IMR-90 (cell line): ENCODE results near the gene PHF5A. TPM values are rescaled to one million over a fixed set of nuclear protein-coding genes. Genes with fewer than 3 reads are reported as not detected.
A peak's percentile ranks its signal among the peaks of the same experiment; 100 is the strongest.

Source experiments
- ATAC-seq: fragments of 200-7000 bp; cut with Tn5 transposase; 2 replicates; pipeline ENCODE4 v1.9.1; 2020; ENCODE audit warnings: low read depth, mild to moderate bottlenecking, moderate library complexity
- BruUV-seq: library from RNA; stranded (reverse); fragments of 400-500 nt; replicated peaks from 2 replicates; lab custom pipeline; 2021; lab: Mats Ljungman, UMichigan
- CTCF ChIA-PET: fragments of 300-600 bp; formaldehyde crosslinking; extraction: SDS; loops from one replicate; lab custom pipeline; 2021; ENCODE audit warnings: antibody characterized with exemption; lab: Yijun Ruan, JAX
- POLR2A ChIA-PET: fragments of 300-600 bp; sonication (Branson Sonifier 250); formaldehyde crosslinking; loops from one replicate; lab custom pipeline; 2022; ENCODE audit warnings: antibody characterized with exemption; ENCODE audit not compliant: unreplicated experiment; lab: Charles Lee
- DNase-seq: peaks from one replicate; pipeline ENCODE4 v3.0.0; 2013
- H2AFZ ChIP-seq: replicated peaks from 2 replicates; pipeline ENCODE3; 2013; ENCODE audit warnings: low read length, mild to moderate bottlenecking; ENCODE audit not compliant: poor library complexity
- H2AK5ac ChIP-seq: 2 replicates; pipeline ENCODE4 v1.6.1; 2013; ENCODE audit warnings: low read depth, low read length, inconsistent platforms
- H2AK9ac ChIP-seq: replicated peaks from 2 replicates; pipeline ENCODE3; 2013; ENCODE audit warnings: mild to moderate bottlenecking, low read depth, low read length, moderate library complexity; ENCODE audit not compliant: poor library complexity
- H2BK120ac ChIP-seq: 2 replicates; pipeline ENCODE4 v1.6.1; 2013; ENCODE audit warnings: low read depth, low read length, inconsistent platforms
- H2BK15ac ChIP-seq: 3 replicates; pipeline ENCODE4 v1.6.1; 2013; ENCODE audit warnings: low read depth, low read length, inconsistent platforms
- H2BK20ac ChIP-seq: 2 replicates; pipeline ENCODE4 v1.6.1; 2013; ENCODE audit warnings: low read depth, mild to moderate bottlenecking, inconsistent platforms, low read length, moderate library complexity
- H2BK5ac ChIP-seq: 2 replicates; pipeline ENCODE4 v1.6.1; 2013; ENCODE audit warnings: mild to moderate bottlenecking, low read depth, low read length, inconsistent platforms; ENCODE audit not compliant: poor library complexity, severe bottlenecking
- H3K14ac ChIP-seq: replicated peaks from 2 replicates; pipeline ENCODE4 v1.6.1; 2013; ENCODE audit warnings: low read depth, low read length, inconsistent platforms
- H3K18ac ChIP-seq: 2 replicates; pipeline ENCODE4 v1.6.1; 2013; ENCODE audit warnings: low read depth, low read length, control low read depth
- H3K23ac ChIP-seq: 2 replicates; pipeline ENCODE4 v1.6.1; 2013; ENCODE audit warnings: low read depth, low read length, inconsistent platforms
- H3K27ac ChIP-seq: 2 replicates; pipeline ENCODE4 v1.5.1; 2013; ENCODE audit warnings: mild to moderate bottlenecking, control low read depth, low read length; ENCODE audit not compliant: insufficient read depth
- H3K27me3 ChIP-seq: 2 replicates; pipeline ENCODE4 v1.6.1; 2013; ENCODE audit warnings: low read length; ENCODE audit not compliant: control insufficient read depth, insufficient read depth
- H3K36me3 ChIP-seq: 2 replicates; pipeline ENCODE4 v1.6.1; 2013; ENCODE audit warnings: low read length, mixed read lengths; ENCODE audit not compliant: control insufficient read depth, insufficient read depth
- H3K4ac ChIP-seq: 2 replicates; pipeline ENCODE4 v1.6.1; 2013; ENCODE audit warnings: low read depth, low read length, inconsistent platforms
- H3K4me1 ChIP-seq: 2 replicates; pipeline ENCODE4 v1.6.1; 2013; ENCODE audit warnings: low read length, mixed read lengths; ENCODE audit not compliant: control insufficient read depth, insufficient read depth
- H3K4me2 ChIP-seq: 2 replicates; pipeline ENCODE4 v1.6.1; 2013; ENCODE audit warnings: low read depth, mild to moderate bottlenecking, control low read depth, low read length, moderate library complexity
- H3K4me3 ChIP-seq: 2 replicates; pipeline ENCODE4 v1.5.1; 2013; ENCODE audit warnings: low read depth, mild to moderate bottlenecking, control low read depth, low read length, moderate library complexity; ENCODE audit not compliant: insufficient read depth
- H3K56ac ChIP-seq: 2 replicates; pipeline ENCODE4 v1.6.1; 2013; ENCODE audit warnings: low read length, inconsistent platforms; ENCODE audit not compliant: insufficient read depth; ENCODE audit errors: extremely low read depth
- H3K79me1 ChIP-seq, 2 experiments: 2 replicates each; pipeline ENCODE4 v1.6.1; 2013; ENCODE audit warnings: low read length in 2 of 2, inconsistent platforms in 1 of 2, low read depth in 1 of 2
- H3K9ac ChIP-seq: 2 replicates; pipeline ENCODE4 v1.6.1; 2013; ENCODE audit warnings: low read depth, low read length, control low read depth
- H3K9me1 ChIP-seq: 2 replicates; pipeline ENCODE4 v1.6.1; 2013; ENCODE audit warnings: low read length, inconsistent platforms; ENCODE audit not compliant: insufficient read depth
- H3K9me3 ChIP-seq: 2 replicates; pipeline ENCODE4 v1.6.1; 2013; ENCODE audit warnings: low read length; ENCODE audit not compliant: control insufficient read depth, insufficient read depth
- H4K20me1 ChIP-seq: 2 replicates; pipeline ENCODE4 v1.6.1; 2013; ENCODE audit warnings: low read length, inconsistent platforms; ENCODE audit not compliant: insufficient read depth
- H4K5ac ChIP-seq: 2 replicates; pipeline ENCODE4 v1.6.1; 2013; ENCODE audit warnings: mild to moderate bottlenecking, low read depth, low read length, control low read depth
- H4K8ac ChIP-seq, 2 experiments: 2 replicates each; pipeline ENCODE4 v1.6.1; 2013; ENCODE audit warnings: low read depth in 2 of 2, low read length in 2 of 2, control low read depth in 1 of 2, inconsistent platforms in 1 of 2
- H4K91ac ChIP-seq: 2 replicates; pipeline ENCODE4 v1.6.1; 2013; ENCODE audit warnings: low read depth, low read length, inconsistent platforms; ENCODE audit not compliant: insufficient read depth
- FOS ChIP-seq: fragments of 150-350 bp; IDR thresholded peaks from 2 replicates; pipeline ENCODE4 v1.6.1; 2016; ENCODE audit warnings: low read depth, low read length
- MAZ ChIP-seq: IDR thresholded peaks from 2 replicates; pipeline ENCODE4 v1.6.1; 2012; ENCODE audit warnings: low read depth, mild to moderate bottlenecking, low read length, improper control_type of control experiment, moderate library complexity, borderline replicate concordance
- RFX5 ChIP-seq: IDR thresholded peaks from 2 replicates; pipeline ENCODE4 v1.8.0; 2012; ENCODE audit warnings: low read depth, mild to moderate bottlenecking, low read length, moderate library complexity
- WGBS, 2 experiments: methylation state at CpG; one replicate each; pipeline versions ENCODE4 v1.1.5 to v1.1.7; 2013; ENCODE audit warnings: missing lambda C conversion rate in 2 of 2; ENCODE audit not compliant: insufficient read length in 1 of 2; ENCODE audit errors: extremely low coverage in 2 of 2; 5-methylcytosine and 5-hydroxymethylcytosine counted together
- dilution Hi-C: fragments of 300-500 bp; cut with HindIII; formaldehyde crosslinking; loops from one replicate; pipeline ENCODE4 v1.14.3; 2018; ENCODE audit warnings: low sequenced_read_pairs; ENCODE audit not compliant: unreplicated experiment
- in situ Hi-C: fragments of 300-500 bp; cut with MboI; formaldehyde crosslinking; loops from 3 replicates; pipeline ENCODE4 v1.14.3; 2019; ENCODE audit warnings: low sequenced_read_pairs, inconsistent platforms, mixed read lengths
- intact Hi-C: fragments of 100-400 bp; cut with micrococcal nuclease; formaldehyde crosslinking; loops from 2 replicates; pipeline ENCODE4 v1.10.0; 2022
- polyA plus RNA-seq, 3 experiments: library from polyadenylated mRNA; depleted of rRNA; stranded (reverse); fragments of >200 nt; gene quantifications; 2 replicates each; pipeline ENCODE4 v1.2.3, GENCODE V29; 2012; ENCODE audit warnings: low replicate concordance in 1 of 3
- total RNA-seq: library from RNA; depleted of rRNA; stranded (reverse); fragments of >200 nt; gene quantifications from 2 replicates; pipeline ENCODE4 v1.2.3, GENCODE V29; 2012

Gene PHF5A
- total and polyA plus RNA-seq, 2 of the 4 experiments (the other 2 are of a cell fraction) = 50.9 to 54.9 TPM

DNA sequence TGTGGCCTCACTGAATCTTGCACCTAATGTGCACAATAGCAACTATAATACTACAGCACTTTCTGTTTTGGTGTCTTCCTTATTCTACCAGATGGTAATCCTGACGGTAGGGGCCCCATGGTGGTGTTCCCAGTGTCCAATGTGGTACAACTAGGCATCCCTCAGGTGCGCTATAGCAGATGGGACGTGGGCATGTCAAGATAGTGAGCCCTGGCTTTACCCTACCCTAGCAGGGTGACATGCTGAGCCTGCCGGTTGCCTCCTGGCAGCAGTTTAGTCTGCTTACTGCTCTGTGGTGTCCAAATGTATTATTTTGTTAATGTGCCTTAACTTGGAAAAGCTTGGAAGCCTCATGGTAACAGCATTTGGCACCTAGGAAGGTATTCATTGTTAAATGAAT is 19.6 kb upstream of the PHF5A start:
- no peak overlapping the region for H3K4ac ChIP-seq
- peak overlapping the region; percentile 43; the same call in 1 of the 2 replicates for H2AK5ac ChIP-seq
- intact Hi-C loops = no loop called here
- no peak overlapping the region for H3K56ac ChIP-seq
- H2BK120ac ChIP-seq = no peak overlapping the region
- H2BK15ac ChIP-seq = no peak overlapping the region
- H4K5ac ChIP-seq = no peak overlapping the region
- no peak overlapping the region for H3K4me3 ChIP-seq
- no peaks in the 10 kb centered on the region for H3K9me3 ChIP-seq
- no peak overlapping the region for H4K91ac ChIP-seq
- no peak overlapping the region for H3K23ac ChIP-seq
- H3K79me1 ChIP-seq = peaks cover 29 to 82% of the 10 kb centered on the region in 2 experiments
- no peak overlapping the region for H3K4me2 ChIP-seq
- no peaks in the 10 kb centered on the region; the same call in 1 of the 2 replicates for H3K36me3 ChIP-seq
- no peak overlapping the region for H4K8ac ChIP-seq
- ATAC-seq (no peak), DNase-seq (no peak)
- no CpG with 5 or more reads among the region's 4 CpGs for WGBS, 2 experiments
- dilution Hi-C loops = no loop called here
- H2AK9ac ChIP-seq = no peak overlapping the region
- no peak overlapping the region for H2AFZ ChIP-seq
- no peak overlapping the region for H3K27ac ChIP-seq
- H3K9me1 ChIP-seq = peaks cover 6% of the 10 kb centered on the region
- no peak overlapping the region for H2BK20ac ChIP-seq
- CTCF ChIA-PET = no interaction called here
- H3K4me1 ChIP-seq = peaks cover 11% of the 10 kb centered on the region
- H2BK5ac ChIP-seq = no peak overlapping the region
- no TSS peak for BruUV-seq
- H4K20me1 ChIP-seq = peaks cover 55% of the 10 kb centered on the region
- no peak overlapping the region for H3K14ac ChIP-seq
- H3K18ac ChIP-seq = no peak overlapping the region
- TF ChIP-seq MAZ (no peak), FOS (no peak), RFX5 (no peak)
- H3K9ac ChIP-seq = no peak overlapping the region
- in situ Hi-C loops = no loop called here
- H3K27me3 ChIP-seq = no peaks in the 10 kb centered on the region
- POLR2A ChIA-PET = no interaction called here
